Stimulated activated CD8-positive, alpha-beta memory T cell treated with anti-CD3 and anti-CD28 coated beads, Interleukin-7, amount 100 ng/mL, for 48 hours (primary cell): ENCODE results near the gene VWC2L.

ENCODE experiments used
- DNase-seq, 2 donors: peaks; one replicate each; pipeline ENCODE4 v3.0.0-alpha.2; 2020; ENCODE audit warnings: low read depth in 1 of 2; ENCODE audit errors: extremely low read depth in 1 of 2

The VWC2L gene

GRCh38 chr2:214533541-214533940 is 122.7 kb downstream of the VWC2L start:
- DNase-seq, result no peak

GRCh38 chr2:214536625-214537024 is 125.8 kb downstream of the VWC2L start:
- DNase-seq, result no peak

GRCh38 chr2:214537929-214538328 is 127.1 kb downstream of the VWC2L start:
- DNase-seq, result no peak

- DNase-seq, result no peak
Measured at GRCh38 chr2:214542295-214542694, 131.4 kb downstream of the VWC2L start.

GRCh38 chr2:214542866-214543265 is 132.0 kb downstream of the VWC2L start:
- DNase-seq, result no peak

- DNase-seq, result no peak
Measured at GRCh38 chr2:214543386-214543955, 132.6 kb downstream of the VWC2L start.

GRCh38 chr2:214545898-214546542 is 135.2 kb downstream of the VWC2L start:
- no peak for DNase-seq

- no peak for DNase-seq
Measured at GRCh38 chr2:214547931-214548330, 137.1 kb downstream of the VWC2L start.

- no peak for DNase-seq
Measured at GRCh38 chr2:214549946-214550345, 139.1 kb downstream of the VWC2L start.

- DNase-seq, result no peak
Measured at GRCh38 chr2:214550786-214551185, 139.9 kb downstream of the VWC2L start.

- DNase-seq, result no peak
Measured at GRCh38 chr2:214557884-214558283, 147.0 kb downstream of the VWC2L start.

- DNase-seq, result no peak
Measured at GRCh38 chr2:214558341-214558740, 147.5 kb downstream of the VWC2L start.

GRCh38 chr2:214560176-214560575 is 149.3 kb downstream of the VWC2L start:
- DNase-seq, result no peak

- no peak for DNase-seq
Measured at GRCh38 chr2:214560618-214561190, 149.8 kb downstream of the VWC2L start.

- no peak for DNase-seq
Measured at GRCh38 chr2:214565246-214565645, 154.4 kb downstream of the VWC2L start.

- no peak for DNase-seq
Measured at GRCh38 chr2:214566457-214566856, 155.6 kb downstream of the VWC2L start.

GRCh38 chr2:214569419-214570035 is 158.7 kb downstream of the VWC2L start:
- no peak for DNase-seq

- DNase-seq, result no peak
Measured at GRCh38 chr2:214574084-214574781, 163.4 kb downstream of the VWC2L start.

GRCh38 chr2:214575030-214575429 is 164.2 kb downstream of the VWC2L start:
- DNase-seq, result no peak

GRCh38 chr2:214575465-214575864 is 164.6 kb downstream of the VWC2L start:
- DNase-seq, result no peak

GRCh38 chr2:214577769-214578168 is 166.9 kb downstream of the VWC2L start:
- DNase-seq, result no peak
